Sigmoid colon (tissue), 7 donors: ENCODE data around the gene FBXO9. TPM values are rescaled to one million over a fixed set of nuclear protein-coding genes. Genes with fewer than 3 reads are reported as not detected.

Experiments
- DNase-seq: peaks from one replicate; pipeline ENCODE4 v3.0.0-alpha.2; 2019
- H3K27ac ChIP-seq, 4 donors: fragments of 200-600 bp; sonication (generic); one replicate each; pipeline ENCODE4 v1.5.1; 2016 to 2019; ENCODE audit warnings: mild to moderate bottlenecking in 1 of 4
- H3K27me3 ChIP-seq, 3 donors: fragments of 200-600 bp; sonication (generic); one replicate each; pipeline ENCODE4 v1.5.1; 2019; ENCODE audit warnings: mild to moderate bottlenecking in 1 of 3
- H3K36me3 ChIP-seq, 4 donors: fragments of 200-600 bp; sonication (generic); one replicate each; pipeline ENCODE4 v1.5.1; 2016 to 2019
- H3K4me1 ChIP-seq, 4 donors: fragments of 200-600 bp; sonication (generic); one replicate each; pipeline ENCODE4 v1.5.1; 2017 to 2019
- H3K4me3 ChIP-seq, 4 donors: fragments of 200-600 bp; sonication (generic); one replicate each; pipeline ENCODE4 v1.5.1; 2017 to 2019; ENCODE audit warnings: mild to moderate bottlenecking in 2 of 4, moderate library complexity in 1 of 4
- H3K9me3 ChIP-seq, 4 donors: fragments of 200-600 bp in 3 of 4; sonication (generic) in 3 of 4; one replicate each; pipeline versions ENCODE4 v1.5.1 to v1.6.1; 2013 to 2019
- EP300 ChIP-seq, 4 donors: sonication (generic); formaldehyde crosslinking; IDR thresholded peaks; one replicate each; pipeline ENCODE4 v1.6.1; 2017; ENCODE audit warnings: antibody characterized with exemption in 4 of 4
- POLR2A ChIP-seq, 2 donors: fragments of 450-650 bp; IDR thresholded peaks; one replicate each; pipeline ENCODE4 v1.6.1; 2016; ENCODE audit warnings: antibody characterized with exemption in 2 of 2, mild to moderate bottlenecking in 2 of 2, moderate library complexity in 2 of 2
- POLR2AphosphoS5 ChIP-seq, 4 donors: sonication (generic); formaldehyde crosslinking; IDR thresholded peaks; one replicate each; pipeline ENCODE4 v1.6.1; 2017; ENCODE audit warnings: antibody characterized with exemption in 4 of 4
- WGBS, 2 donors: extraction: QIAGEN DNeasy Blood & Tissue Kit; methylation state at CpG; one replicate each; pipeline ENCODE4 v1.1.7; 2013; 5-methylcytosine and 5-hydroxymethylcytosine counted together
- intact Hi-C: fragments of 100-400 bp; cut with DNase I; formaldehyde crosslinking; loops from one replicate; pipeline ENCODE4 v1.15.1; 2023
- polyA plus RNA-seq, 3 donors: library from polyadenylated mRNA; stranded (reverse); fragments of 200-250 nt; gene quantifications; one replicate each; pipeline ENCODE4 v1.2.3, GENCODE V29; 2013
- total RNA-seq, 4 donors: library from RNA; depleted of rRNA; stranded (reverse); fragments of >200 nt; gene quantifications; one replicate each; pipeline ENCODE4 v1.1.0, GENCODE V29; 2016
- TF ChIP-seq, protein P1 (sequence below), 4 experiments: fragments of 450-650 bp in 3 of 4; fragments of 200-600 bp in 1 of 4; IDR thresholded peaks; one replicate each; pipeline ENCODE4 v1.5.1; 2016 to 2019; ENCODE audit warnings: antibody characterized with exemption in 4 of 4, mild to moderate bottlenecking in 3 of 4, moderate library complexity in 2 of 4
- donor health status: healthy with polysubstance abuse.
- donor health status: Bipolar disorder and iron deficiency.
- donor health status: healthy.

FBXO9 gene
- total and polyA plus RNA-seq, 7 donors = 22.4 to 63.1 (median 41.9) TPM

DNA sequence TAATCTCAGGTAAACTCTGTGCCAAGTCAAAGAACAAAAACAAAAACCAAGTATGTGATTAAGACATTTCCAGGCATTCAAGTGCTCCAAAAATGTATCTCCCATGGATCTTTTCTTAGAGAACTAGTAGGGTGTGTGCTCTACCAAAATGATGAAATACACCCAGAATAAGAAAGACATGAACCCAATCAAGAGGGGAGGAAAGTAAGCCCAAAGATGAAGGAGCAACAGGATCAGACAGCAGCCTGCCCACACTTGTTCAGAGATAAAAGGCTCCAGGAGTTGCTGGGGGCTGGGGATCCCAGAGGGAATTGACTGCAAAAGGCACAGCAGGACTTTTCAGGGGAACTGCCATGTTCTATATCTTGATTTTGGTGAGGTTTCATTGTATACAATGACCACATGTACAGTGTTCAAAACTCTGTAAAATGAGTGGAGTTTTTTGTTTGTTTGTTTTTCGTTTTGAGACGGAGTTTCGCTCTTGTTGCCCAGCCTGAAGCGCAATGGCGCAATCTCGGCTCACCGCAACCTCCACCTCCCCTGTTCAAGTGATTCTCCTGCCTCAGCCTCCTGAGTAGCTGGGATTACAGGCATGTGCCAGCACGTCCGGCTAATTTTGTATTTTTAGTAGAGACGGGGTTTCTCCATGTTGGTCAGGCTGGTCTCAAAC, 59.1 kb downstream of the FBXO9 start:
- H3K36me3 ChIP-seq = no peaks in the 10 kb centered on the region
- intact Hi-C loops = no loop called here
- no peak for DNase-seq
- H3K4me3 ChIP-seq = no peak overlapping the region
- H3K27ac ChIP-seq = no peak overlapping the region
- H3K4me1 ChIP-seq = peaks cover 0 to 14% (median 12%) of the 10 kb centered on the region in 4 donors
- TF ChIP-seq POLR2AphosphoS5 (IDR thresholded peaks at IDR 0.05) (no peak), EP300 (IDR thresholded peaks at IDR 0.05) (no peak), POLR2A (IDR thresholded peaks at IDR 0.05) (no peak)
- TF ChIP-seq, protein P1, sequence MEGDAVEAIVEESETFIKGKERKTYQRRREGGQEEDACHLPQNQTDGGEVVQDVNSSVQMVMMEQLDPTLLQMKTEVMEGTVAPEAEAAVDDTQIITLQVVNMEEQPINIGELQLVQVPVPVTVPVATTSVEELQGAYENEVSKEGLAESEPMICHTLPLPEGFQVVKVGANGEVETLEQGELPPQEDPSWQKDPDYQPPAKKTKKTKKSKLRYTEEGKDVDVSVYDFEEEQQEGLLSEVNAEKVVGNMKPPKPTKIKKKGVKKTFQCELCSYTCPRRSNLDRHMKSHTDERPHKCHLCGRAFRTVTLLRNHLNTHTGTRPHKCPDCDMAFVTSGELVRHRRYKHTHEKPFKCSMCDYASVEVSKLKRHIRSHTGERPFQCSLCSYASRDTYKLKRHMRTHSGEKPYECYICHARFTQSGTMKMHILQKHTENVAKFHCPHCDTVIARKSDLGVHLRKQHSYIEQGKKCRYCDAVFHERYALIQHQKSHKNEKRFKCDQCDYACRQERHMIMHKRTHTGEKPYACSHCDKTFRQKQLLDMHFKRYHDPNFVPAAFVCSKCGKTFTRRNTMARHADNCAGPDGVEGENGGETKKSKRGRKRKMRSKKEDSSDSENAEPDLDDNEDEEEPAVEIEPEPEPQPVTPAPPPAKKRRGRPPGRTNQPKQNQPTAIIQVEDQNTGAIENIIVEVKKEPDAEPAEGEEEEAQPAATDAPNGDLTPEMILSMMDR (IDR thresholded peaks at IDR 0.05) = no peak
- H3K27me3 ChIP-seq = no peaks in the 10 kb centered on the region
- 94 to 96% methylated on average over 10 of the region's 10 CpGs for WGBS, 2 donors
- H3K9me3 ChIP-seq = no peaks in the 10 kb centered on the region

- 83 to 93% methylated on average over 4 of the region's 4 CpGs for WGBS, 2 donors
- TF ChIP-seq POLR2A (IDR thresholded peaks at IDR 0.05) (no peak), EP300 (IDR thresholded peaks at IDR 0.05) (no peak), POLR2AphosphoS5 (IDR thresholded peaks at IDR 0.05) (no peak)
- TF ChIP-seq, protein P1 (IDR thresholded peaks at IDR 0.05) = no peak
- H3K27ac ChIP-seq = no peak overlapping the region
- no peak overlapping the region for H3K4me3 ChIP-seq
- H3K36me3 ChIP-seq = no peaks in the 10 kb centered on the region
- H3K4me1 ChIP-seq = peaks cover 0 to 4% (median 2%) of the 10 kb centered on the region in 4 donors
- no peak for DNase-seq
- intact Hi-C loops = no loop called here
- H3K9me3 ChIP-seq = no peaks in the 10 kb centered on the region
- no peaks in the 10 kb centered on the region for H3K27me3 ChIP-seq
Observed at GRCh38 chr6:53125276-53125675, 60.1 kb downstream of the FBXO9 start.

DNA sequence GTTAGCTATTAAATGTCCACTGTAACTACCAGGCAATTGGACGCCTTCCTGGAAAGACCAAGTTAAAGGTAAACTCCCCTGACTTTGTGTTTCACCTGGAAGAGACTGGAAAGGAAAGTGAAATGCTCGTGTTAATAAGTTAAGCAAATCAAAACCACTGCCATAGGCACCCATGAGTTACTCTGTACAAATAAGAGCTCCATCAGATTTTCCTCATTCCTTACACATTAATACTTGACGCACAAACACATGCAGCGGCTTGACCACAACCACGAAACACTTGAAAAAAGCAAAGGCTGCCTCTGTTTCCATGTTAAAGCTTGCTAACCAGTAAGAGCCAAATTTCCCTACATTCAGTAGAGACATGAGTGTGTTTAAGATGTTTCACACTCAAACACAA, 63.6 kb downstream of the FBXO9 start:
- Histone ChIP-seq H3K27ac (no peak overlapping the region), H3K36me3 (no peaks in the 10 kb centered on the region), H3K27me3 (no peaks in the 10 kb centered on the region), H3K4me1 (no peaks in the 10 kb centered on the region), H3K4me3 (no peak overlapping the region), H3K9me3 (no peaks in the 10 kb centered on the region)
- 77 to 82% methylated on average over 5 of the region's 5 CpGs for WGBS, 2 donors
- DNase-seq = no peak
- intact Hi-C loops = no loop called here
- no peak for TF ChIP-seq EP300 (IDR thresholded peaks at IDR 0.05)
- TF ChIP-seq, protein P1 (IDR thresholded peaks at IDR 0.05) = no peak
- no peak for TF ChIP-seq POLR2AphosphoS5 (IDR thresholded peaks at IDR 0.05)
- no peak for TF ChIP-seq POLR2A (IDR thresholded peaks at IDR 0.05)

- TF ChIP-seq POLR2A (IDR thresholded peaks at IDR 0.05) = no peak
- no peak for TF ChIP-seq POLR2AphosphoS5 (IDR thresholded peaks at IDR 0.05)
- no peak for TF ChIP-seq EP300 (IDR thresholded peaks at IDR 0.05)
- TF ChIP-seq, protein P1 (IDR thresholded peaks at IDR 0.05) = no peak
- intact Hi-C loops = no loop called here
- Histone ChIP-seq H3K4me1 (no peaks in the 10 kb centered on the region), H3K36me3 (no peaks in the 10 kb centered on the region), H3K27me3 (no peaks in the 10 kb centered on the region), H3K9me3 (no peaks in the 10 kb centered on the region), H3K4me3 (no peak overlapping the region), H3K27ac (no peak overlapping the region)
- no peak for DNase-seq
- WGBS, 2 donors = 74 to 80% methylated on average over 6 of the region's 6 CpGs
Observed at GRCh38 chr6:53130569-53131290, 65.5 kb downstream of the FBXO9 start.
